Activated CD4-positive, alpha-beta T cell treated with anti-CD3 and anti-CD28 coated beads, Interleukin-2, Interleukin-6, amounts not matched to agents 100 ng/mL and 50 ng/mL, durations not matched to agents 16 hours and 8 hours (primary cell): ENCODE data around the gene SOX30.

Experiments
- DNase-seq: peaks from one replicate; pipeline ENCODE4 v3.0.0-alpha.2; 2020

The SOX30 gene

DNA sequence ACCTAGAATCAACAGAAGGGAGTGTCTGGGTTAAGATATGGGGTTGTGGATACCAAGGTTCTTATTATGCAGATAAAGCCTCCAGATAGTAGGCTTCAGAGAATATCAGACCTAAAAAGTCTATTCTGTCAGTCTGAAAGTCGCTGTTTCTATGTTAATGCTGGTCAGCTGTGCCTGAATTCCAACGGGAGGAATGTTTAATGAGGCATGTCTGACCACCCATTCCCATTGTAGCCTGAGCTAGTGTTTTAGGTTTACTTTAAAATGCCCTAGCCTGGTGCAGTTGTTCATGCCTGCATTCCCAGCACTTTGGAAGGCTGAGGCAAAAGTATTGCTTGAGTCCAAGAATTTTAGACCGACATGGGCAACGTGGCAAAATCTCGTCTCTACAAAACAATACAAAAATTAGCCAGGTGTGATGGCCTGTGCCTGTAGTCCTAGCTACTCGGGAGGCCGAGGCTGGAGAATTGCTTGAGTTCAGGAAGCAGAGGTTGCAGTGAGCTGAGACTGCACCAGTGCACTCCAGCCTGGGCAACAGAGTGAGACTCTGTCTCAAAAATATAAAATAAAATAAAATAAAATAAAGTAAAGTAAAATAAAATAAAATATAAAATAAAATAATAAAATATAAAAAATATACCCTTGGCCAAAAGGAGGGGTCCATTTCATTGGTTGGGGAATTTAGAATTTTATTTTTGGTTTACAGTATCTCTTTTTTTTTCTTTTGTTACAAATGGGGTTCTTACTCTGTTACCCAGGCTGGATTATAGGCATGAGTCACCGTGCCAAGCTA, 7.8 kb upstream of the SOX30 start:
- DNase-seq, result no peak

DNA sequence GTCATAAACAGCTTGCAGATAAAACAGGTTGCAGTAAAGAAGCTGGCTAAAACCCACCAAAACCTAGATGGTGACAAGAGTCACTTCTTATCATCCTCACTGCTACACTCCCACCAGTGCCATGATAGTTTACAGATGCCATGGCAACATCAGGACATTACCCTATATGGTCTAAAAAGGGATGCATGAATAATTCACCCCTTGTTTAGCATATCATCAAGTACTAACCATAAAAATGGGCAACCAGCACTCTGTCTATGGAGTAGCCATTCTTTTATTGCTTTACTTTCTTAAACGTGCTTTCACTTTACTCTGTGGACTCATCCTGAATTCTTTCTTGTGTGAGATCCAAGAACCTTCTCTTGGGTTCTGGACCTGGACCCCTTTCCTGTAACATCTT, 6.7 kb upstream of the SOX30 start:
- no peak for DNase-seq

DNA sequence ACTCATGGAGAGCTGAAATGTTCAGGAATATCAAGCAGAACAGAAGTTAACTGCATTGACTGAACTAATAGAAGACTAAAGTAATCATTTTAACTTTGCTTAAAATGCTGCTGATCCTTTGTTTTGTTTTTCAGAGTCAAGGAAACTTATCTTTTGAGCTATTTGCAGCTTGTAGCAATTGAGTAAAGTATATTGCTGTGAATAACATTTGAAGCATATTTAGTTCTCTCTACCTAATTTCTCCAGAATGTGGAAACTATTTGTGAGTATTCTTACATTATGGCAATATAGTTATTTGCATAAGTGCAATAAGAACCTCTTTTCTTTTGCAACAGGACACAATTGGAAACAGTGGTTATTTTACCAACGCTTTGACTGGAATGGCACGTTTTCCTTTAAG, 5.3 kb upstream of the SOX30 start:
- DNase-seq, result no peak

DNA sequence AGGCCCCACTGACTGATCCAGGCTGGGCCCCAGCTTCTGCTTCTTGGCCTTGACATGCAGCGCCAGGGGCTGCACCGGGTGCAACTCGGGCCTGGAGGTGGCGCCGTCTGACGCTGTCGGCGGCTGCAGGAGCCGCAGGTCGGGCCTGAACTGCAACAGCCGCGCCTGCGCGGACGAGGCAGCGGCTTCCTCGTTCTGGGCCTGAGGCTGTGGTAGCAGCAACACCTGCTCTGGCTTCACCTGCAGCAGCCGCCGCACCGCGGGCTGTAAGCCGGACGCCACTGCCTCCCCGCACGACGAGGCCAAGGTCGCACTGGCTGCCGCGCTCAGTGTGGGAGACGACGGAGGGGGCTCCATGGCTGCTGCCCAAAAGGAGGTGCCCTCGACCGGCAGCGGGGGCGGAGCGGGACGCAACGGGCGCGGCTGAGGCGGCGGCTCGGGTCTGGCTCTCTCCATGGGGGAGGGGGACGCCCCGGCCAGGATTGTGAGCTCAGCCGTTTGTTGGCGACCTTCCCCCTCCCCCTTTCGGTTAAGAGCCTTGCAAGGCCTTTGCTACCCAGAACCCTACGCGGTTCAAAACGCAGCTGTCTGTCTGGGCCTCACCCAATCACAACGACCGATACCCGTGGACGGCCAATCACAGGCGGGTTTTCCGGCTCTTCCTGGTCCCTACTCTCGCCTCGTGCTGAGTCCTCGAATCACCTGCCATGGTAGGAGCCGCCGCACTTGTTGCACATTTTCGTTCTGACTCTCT, 438 bp downstream of the SOX30 start:
- peak; percentile 83 for DNase-seq

DNA sequence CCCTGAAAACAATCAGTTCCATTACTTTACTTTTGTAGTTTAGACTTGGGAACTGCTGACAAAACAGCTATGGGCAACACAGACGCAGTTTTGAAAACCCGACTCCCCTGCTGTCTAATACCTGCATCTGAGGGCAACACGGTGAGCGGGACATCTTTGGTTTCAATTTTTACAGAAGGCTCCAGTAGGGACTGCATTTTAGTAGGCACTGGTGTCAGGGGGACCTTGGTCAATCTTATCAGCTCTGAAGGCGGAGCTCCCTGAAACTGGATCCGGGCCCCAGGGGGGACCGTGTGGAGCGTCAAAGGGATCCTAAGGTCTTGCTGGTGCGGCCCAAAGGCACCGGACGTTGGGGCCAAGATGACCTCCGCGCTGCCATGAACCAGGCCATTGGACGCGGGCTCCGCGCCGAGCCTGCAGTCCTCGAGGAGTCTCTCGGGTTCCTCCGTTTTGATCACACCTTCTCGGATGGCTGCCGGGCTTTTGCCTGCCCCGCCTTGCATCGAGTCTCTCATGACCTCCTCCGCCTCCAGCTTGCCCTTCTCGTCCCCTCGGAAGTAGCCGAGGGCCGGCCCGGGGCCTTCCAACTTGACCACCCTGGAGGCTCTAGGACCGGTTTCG, 1.1 kb downstream of the SOX30 start:
- DNase-seq, result no peak

DNA sequence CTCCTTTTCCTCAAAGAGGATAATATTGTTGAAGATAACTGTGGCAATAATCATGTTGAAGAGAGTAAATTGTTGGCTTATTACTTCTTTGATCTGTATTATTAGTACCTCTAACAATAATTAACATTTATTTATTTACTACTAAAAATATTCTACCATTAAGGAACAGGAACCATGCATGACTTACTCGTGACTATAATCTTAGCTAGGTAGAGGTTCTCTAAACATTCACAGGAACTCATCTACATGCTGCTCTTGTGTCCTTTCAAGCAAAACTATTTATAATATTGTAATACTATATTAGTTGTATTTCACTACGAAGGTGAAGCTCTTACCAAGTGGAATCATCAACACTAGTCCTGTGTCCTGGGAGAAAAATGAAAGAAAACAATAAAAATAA, 3.1 kb downstream of the SOX30 start:
- DNase-seq, result no peak

DNA sequence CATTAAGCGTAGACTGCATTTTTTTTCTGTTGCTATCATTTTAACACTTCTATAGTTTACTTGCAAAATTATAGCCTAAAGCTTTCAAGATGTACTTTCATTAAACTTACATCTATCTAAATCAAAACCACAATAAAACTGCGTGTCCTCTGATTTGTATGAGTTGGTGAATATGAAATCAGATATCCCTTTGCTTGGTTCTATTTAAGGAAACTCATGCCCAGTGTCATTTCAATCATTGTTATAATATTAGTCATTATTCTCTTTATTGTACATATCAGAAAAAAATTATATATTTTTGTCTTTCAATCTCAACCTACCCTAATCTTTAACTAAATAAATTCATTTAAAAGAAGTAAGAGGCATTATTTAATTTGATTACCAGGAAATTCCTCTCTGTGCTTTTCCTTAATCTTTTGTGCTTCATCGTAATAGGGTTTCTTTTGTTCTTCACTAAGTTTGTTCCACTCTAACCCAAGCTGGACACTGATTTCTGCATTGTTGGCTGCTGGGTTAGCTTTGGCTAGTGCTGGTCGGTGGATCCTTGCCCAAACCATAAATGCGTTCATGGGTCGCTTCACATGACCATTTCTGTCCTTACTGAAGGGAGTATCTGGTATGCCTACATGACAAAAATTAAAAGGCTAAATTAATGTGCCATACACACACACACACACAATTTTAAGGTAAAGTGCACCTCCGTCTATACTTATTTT, 3.8 kb downstream of the SOX30 start:
- DNase-seq, result no peak

DNA sequence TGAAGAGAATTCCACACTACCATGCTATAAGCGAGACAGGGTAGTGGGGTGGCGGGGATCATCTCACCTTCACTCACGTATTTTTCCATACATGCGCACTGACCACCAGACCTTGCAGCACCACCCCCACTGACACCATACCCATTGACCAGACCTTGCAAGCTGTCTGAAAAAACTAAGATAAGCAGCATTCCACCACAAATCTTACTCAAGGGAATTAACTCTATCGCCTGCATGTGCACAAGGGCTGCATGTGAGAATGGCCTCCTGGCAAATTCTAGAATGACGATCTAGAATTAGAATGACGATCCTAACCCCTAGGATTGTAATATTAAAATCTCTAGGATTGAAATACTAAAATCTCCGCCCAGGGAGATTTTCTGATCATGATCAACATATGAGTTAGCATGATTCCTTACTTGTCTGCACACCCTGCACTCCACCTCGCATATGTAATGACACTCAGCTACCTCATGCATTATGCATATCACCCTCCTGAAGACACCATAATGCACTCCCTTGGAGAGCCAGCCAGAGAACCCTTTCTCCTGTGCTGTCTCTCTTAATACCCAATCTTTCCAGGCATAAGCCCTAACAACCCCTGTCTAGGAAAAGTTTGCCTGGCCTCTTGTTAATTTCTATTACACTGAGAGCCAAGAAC, 11.7 kb downstream of the SOX30 start:
- no peak for DNase-seq

DNA sequence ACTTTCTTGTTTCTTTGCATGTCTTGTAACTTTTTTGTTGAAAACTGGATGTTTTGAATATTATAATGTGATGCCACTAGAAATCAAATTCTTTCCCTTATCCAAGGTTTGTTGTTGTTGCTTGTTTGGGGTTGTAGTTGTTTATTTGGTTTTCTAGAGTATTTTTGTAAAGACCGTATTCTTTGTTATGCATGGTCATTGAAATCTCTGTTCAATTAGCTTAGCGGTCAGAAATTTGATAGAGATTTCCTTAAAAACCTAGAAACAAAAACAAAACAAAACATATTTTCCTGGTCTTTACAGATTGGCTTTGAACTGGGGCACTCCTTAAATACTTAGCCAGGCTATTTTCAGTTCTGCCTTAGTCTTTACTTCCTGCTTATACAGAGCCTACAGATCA, 21.9 kb downstream of the SOX30 start:
- DNase-seq, result no peak

DNA sequence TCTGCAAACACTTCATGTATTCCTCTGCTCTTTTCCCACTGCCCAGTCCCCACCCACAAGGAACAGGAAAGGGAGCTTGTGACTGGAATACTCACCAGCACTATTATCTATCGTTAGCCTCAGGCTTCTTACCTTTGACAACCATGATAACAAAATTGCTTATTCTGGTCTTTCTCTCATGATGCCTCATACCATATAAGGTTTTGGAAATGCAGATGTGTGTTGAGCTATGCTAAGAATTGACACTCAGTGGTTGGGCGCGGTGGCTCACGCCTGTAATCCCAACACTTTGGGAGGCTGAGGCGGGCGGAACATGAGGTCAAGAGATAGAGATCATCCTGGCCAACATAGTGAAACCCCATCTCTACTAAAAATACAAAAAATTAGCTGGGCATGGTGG, 25.4 kb downstream of the SOX30 start:
- DNase-seq, result no peak

DNA sequence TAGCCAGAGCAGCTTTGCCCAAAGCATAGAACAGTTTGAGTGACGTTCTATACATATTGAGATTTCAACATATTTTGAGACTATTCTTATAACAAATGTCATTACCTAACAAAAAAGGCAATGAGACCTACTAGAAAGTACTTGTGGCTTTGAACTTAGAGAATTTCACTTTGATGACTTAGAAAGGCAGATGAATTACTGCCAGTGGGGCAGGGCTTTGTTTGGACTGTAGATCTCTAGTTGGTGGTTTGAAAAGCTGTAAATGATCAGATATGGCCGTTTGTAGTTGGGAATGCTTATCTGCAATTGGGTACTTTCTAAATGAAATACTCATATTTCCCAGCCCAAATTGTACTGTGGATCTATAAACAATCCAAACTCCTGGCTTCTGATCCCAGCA, 28.1 kb downstream of the SOX30 start:
- DNase-seq, result no peak

DNA sequence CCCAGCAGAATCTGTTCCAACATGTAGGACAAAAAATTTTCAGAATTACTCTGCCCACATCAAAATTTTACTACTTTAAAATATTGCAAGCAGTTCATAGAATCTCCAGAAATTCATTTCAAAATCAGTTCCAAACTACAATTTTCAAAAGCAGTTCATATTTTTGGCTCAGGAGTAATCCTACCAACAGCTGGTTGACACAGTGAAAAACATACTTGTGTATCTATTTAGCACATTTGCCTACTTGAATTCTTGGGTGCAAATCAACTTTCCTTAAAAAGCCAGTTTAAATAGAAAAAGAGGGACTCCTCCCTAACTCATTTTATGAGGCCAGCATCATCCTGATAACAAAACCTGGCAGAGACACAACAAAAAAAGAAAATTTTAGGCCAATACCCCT, 31.5 kb downstream of the SOX30 start:
- DNase-seq, result no peak

DNA sequence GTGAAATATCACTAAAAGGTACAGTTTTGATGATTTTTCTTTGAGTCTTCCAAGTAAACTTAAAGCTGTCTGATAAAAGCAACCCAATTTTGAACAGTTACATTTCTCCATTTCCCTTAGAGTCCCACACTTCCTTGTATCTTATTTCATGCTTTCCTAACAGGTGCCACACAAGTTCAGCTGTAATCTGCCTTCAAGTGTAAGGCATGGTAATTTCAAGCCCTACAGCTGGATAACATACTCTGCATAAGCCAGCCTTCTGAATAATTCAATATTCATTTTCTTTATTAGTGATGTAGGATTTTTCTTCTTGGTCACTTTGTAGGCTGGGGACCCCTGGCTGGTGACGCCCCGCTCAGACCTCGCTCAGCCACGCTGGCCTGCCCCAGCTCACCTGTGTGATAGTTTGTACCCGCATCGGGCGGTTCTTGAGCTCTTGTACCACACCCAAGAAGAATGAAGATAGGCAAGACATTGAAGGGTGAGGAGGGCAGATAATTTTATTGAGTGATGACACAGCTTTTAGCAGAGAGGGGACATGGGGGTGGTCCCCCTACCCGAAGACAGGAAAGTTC, 34.0 kb downstream of the SOX30 start:
- DNase-seq, result no peak

DNA sequence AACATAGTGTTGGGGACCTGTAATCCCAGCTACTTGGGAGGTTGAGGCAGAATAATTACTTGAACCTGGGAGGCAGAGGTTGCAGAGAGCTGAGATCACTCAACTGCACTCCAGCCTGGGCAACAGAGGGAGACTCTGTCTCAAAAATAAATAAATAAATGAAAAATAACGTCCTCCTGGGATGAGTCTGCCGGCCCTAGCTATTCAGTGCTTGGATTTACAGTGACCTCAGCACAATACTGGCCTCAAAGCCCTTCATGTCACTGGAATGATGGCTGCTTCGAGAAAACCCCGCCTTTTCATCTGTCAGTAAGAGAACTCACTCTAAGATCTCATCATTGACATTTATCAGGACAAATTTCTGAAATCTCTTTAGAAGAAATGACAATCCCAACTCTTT, 35.5 kb downstream of the SOX30 start:
- no peak for DNase-seq

DNA sequence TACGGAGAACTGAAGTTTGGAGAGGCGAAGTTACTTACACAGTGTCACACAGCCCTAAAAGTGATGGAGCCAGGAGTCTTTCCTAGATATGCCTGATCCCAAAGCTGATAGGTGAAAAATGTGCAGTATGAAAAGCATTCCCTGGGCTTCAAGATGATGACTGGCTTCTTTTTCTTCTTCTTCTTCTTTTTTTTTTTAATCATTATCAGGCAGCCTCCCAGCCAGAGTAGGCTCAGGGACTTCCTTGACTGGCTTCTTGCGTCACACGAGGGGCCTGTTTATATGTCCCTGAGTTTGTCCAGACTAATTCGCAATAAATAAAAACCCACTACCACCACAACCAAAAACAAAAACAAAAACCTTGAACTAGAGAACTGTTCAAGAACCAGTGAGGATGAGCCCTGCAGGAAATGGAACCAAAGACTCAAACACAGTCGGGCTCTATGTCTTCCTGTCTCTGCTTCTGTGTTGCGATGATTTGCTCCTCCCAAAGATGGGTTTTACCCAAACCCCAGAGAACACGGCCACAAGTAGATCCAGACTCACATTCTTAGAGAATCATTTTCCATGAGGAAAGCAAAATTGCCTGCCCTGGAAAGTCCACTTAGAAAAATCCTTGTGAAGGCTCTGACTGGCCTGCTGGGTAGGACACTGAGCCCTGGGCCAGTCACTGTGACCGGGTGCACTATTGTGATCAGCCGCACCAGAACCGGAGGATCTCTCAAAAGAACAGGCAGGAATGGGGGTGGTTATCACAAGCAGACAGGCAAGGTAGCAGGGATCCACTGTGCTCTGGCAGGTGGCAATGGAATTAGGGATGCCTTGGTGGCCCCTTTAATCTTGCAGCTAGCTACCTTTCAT, 38.6 kb downstream of the SOX30 start:
- DNase-seq, result no peak

DNA sequence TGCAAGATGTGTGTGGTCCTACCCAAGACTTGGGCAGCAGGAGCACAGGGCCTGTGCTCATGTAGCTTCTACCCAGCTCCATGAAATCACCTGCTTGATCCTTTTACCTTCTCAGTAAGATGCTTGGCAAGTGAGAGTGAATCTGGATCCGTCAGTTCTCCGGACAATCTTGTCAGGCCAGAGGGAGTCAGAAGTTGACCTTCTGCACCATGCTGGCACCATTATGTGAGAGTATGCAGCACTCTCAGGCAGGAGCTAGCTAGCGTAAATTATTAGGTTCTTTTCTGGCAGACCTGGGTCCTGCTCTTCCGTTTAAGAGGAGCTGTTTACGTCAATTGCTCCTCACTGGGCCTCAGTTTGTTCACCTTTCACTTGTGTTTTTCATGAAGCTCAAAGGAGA, 39.7 kb downstream of the SOX30 start:
- no peak for DNase-seq

DNA sequence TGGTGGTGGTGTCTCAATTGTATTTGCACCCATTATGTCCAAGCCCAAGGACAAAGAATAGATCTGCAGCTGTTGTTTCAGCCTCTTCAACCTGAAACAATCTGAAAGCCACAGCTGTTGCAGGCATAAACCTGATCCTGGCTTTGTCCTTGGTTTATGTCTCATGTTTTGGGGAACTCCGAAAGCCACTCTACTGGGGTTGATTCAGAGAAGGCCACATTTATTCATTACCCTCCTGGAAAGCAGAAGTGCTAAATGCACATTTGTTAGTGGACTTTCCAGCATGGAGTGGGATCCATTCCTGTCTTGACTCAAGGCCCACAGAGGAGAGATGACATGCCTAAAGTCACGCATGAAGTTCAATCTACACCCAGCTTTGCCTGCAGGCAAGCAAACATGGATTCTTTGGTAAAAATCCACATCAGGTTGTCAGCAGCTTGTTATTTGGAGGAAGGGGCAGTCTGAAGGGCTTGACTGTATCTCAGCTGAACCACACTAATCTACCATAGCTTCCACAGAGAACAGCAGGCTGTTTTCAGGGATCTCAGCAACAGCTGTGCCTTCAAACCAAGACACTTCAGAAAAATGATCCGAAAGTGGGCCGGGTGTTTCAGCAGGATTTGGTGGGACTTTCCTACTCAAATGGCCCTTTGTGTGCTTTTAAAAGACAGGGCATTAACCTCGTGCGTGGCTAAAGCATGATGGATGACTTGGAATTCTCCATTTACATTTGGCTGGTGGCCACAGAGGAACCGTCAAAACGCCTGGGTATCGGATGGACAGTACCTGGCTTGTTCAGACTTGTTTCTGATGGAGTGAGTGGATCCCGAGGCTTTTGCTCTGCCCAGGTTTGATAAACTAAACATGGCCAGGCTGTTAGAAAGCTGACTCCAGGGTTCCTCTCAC, 40.4 kb downstream of the SOX30 start:
- DNase-seq, result no peak

DNA sequence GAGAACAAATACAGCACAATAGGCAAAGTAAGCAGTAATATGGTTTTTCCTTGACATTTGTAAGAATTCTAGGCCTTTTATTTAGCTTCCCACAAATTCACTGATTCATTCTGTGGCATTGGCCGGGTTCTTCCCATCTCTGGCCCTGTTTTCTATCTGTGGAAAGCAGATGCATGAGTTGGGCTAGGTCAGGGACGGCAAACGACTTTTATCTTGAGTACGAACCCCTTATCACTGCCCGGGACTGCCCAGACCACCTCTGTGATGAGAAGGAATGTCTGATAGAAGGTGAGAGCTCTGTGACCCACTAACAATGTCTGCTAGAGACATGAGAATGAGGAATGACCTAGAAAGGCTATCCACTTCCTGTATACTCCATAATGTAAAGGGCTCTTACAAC, 41.2 kb downstream of the SOX30 start:
- no peak for DNase-seq

DNA sequence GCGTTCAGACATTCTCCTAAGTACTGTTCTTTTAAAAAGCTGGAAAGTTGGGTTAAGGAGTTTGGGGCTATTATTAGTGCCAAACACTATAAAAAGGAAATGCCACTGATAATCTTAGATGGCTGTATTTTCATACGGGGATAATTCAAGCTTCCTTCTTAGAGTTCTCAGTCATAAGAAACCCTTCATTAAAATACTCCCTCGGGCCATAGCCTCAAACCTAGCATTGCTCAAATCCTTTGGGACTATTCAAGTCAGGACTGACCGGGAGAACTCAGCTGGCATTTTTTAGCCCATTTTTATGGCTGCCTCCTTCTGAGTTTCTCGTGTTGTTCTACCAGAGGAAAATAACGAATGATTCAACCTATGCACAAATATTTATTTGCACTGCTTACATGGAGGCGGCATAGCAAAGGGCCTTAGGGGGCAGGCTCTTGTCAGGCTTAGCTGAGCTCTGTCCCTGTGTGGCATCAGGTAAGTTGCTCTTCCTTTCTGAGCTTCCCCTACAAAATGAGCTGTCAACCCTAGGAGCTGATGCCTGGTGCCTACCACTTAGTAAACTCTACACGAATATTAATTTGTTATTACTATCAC, 43.2 kb downstream of the SOX30 start:
- DNase-seq, result no peak
